HG03135 (cell line): ENCODE measurements around the gene GPC1.
"Not testable (repeated sequence)": the region's sequence is repeated elsewhere in the genome, so short reads cannot be mapped to it uniquely, and the experiment has no call there.

ENCODE experiments used
- ATAC-seq: cut with Tn5 transposase; IDR thresholded peaks from one replicate; pipeline ENCODE4 v1.9.1; 2021; ENCODE audit warnings: mild to moderate bottlenecking, moderate library complexity; ENCODE audit not compliant: unreplicated experiment

The GPC1 gene

GRCh38 chr2:240494194-240494793 is 58.8 kb downstream of the GPC1 start:
- ATAC-seq = no peak

GRCh38 chr2:240494942-240495341 is 59.5 kb downstream of the GPC1 start:
- ATAC-seq = not testable (repeated sequence)

- ATAC-seq = not testable (repeated sequence)
Measured at GRCh38 chr2:240497082-240497481, 61.6 kb downstream of the GPC1 start.

- no peak for ATAC-seq
Measured at GRCh38 chr2:240498171-240498957, 62.9 kb downstream of the GPC1 start.

DNA sequence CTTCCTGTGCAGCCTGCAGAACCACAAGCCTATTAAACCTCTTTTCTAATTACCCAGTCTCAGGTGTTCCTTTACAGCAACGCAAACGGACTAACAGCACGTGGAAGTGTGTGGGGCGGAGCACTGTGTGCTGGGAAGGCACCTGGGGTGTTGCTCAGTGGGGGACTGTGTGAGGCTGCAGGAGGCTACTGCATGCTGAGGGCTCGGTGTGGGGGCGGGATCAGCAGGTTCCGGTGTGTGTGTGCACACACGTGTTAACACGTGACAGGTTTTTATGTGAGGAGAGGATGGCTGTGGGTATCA is 63.4 kb downstream of the GPC1 start:
- no peak for ATAC-seq

DNA sequence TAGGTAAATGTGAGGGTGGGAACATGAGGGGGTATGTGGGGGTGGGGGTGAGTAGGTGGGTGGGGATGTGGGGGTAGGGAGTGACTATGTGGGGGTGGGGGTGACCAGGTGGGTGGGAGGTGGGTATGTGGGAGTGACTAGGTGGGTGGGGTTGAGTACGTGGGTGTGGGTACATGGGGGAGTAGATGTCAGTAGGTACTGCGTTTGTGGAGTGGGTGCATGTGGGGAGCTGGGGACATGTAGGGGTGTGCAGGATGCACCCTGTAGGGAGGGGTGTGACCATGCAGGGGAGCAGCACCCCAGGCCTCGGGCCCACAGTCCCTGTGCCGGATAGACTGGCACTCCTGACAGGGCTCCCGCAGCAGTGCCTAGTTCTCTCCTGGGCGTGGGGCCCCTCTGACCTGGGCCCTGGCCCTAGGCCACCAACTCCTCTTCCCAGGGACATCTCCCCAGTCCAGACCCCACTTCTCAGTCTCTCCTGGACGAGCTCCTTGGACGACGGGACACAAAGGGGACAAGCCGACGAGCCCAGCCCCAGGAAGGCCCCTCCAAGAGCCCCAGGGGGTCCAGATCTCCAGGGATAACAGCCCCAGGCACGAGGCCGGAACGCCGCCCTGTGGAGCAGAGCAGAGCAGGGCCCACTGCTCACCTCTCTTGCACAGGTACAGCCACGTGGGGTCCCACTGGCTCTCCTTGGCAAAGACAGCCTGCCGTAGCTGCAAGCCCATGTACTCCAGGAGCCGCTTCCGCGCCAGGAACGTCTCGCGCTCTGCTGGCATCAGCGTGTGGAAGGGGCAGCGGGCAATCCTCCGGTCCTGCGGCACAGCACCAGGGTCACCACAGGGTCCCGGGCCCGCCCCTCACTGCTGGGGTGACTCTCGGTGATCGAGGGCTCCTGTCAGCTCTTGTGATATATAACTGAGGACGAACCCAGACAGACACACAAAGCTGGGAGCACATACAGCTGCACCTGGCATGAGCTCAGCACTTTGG is 64.1 kb downstream of the GPC1 start:
- no peak for ATAC-seq

GRCh38 chr2:240500561-240501423 is 65.3 kb downstream of the GPC1 start:
- ATAC-seq = no peak

DNA sequence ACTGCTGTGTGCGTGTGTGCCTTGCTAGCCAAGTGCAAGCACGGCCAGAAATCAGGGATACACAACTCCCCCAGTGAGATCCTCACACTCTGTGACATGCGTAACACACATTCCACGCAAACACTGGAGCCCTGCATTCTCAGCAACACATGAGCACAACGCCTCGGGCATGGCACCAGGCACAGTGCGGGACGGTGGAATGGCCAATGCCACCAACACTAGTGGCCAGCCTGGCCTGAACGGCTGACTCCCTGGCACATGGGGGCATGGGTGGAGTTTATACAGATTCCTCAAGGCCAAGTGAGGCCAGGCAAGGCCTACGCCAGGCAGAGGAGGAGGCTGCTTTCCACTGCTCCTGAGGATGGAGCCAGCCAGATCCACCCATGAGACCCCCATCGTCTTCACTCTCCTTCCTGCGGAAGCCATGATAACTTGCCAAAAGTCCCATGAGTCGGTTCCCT is 66.1 kb downstream of the GPC1 start:
- no peak for ATAC-seq

DNA sequence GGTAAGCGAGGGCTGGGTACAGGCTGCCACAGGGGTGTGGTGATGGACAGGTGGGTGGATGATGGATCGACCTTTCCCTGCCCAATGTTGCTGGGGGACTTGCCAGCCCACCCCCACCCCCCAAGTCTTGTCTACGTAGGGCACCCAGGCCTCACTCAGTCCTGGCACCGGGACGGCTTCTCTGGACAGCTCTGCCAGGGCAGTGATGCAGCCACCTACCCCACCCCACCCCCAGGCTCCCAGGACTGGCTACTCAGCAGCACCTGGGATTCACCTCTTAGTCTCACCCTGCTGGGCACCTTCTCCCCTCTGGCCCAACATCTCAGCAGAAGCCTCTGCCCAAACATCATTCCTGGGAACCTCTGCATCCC is 66.6 kb downstream of the GPC1 start:
- no peak for ATAC-seq

- ATAC-seq = no peak
Measured at GRCh38 chr2:240502430-240503121, 67.1 kb downstream of the GPC1 start.

- ATAC-seq = no peak
Measured at GRCh38 chr2:240503375-240503774, 67.9 kb downstream of the GPC1 start.

DNA sequence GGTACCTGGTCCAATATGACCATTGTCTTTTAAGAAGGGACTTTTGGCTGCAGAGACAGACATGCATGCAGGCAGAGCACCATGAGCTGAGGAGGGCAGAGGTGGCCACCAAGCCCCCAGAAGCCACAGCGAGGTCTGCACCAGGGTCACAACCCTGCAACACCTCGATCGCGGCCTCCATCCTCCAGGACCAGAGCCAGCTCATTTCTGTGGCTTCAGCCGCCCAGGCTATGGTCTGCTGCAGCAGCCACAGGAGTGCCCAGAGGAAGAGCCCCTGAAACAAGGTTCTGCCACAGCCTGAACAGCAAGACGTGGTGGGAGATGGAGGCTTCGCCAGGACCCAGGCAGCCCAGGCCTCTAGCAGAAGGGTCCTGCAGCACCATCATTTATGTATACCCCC is 68.4 kb downstream of the GPC1 start:
- no peak for ATAC-seq

- no peak for ATAC-seq
Measured at GRCh38 chr2:240505910-240506309, 70.4 kb downstream of the GPC1 start.

GRCh38 chr2:240506406-240507059 is 71.1 kb downstream of the GPC1 start:
- ATAC-seq = no peak

- no peak for ATAC-seq
Measured at GRCh38 chr2:240507060-240507777, 71.8 kb downstream of the GPC1 start.

GRCh38 chr2:240507778-240508251 is 72.4 kb downstream of the GPC1 start:
- no peak for ATAC-seq

DNA sequence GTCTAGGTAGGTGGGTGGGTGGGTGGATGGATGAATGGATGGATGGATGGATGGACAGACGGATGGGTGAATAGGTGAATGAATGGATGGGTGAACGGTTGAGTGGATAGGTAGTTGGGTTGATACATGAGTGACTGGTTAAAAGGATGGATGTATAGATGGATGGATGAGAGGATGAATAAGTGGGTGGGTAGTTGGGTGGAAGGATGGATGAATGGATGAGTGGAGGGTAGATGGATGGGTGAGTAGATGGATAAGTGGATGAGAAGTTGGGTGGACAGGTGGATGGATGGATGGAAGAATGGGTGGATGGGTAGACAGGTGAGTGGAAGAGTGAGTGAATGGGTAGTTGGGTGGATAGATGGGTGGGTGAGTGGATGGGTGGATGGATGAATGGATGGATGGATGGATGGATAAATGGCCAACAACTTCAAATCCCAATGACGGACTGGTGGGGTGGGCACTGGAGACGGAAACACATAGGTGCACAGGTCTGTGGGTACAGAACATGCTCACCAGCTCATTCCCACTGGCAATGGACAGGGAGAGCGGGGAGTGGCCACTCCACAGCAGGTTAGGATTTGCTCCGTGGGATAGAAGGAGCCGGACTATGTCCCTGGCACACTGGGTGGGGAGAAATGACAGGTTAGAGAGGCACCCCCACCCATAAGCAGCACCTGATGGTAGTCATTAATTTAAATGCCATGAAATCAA is 73.5 kb downstream of the GPC1 start:
- ATAC-seq = no peak
